IMR-90 (cell line): ENCODE results near the gene BRINP3. TPM values are rescaled to one million over a fixed set of nuclear protein-coding genes. Genes with fewer than 3 reads are reported as not detected.

ENCODE experiments used
- ATAC-seq: fragments of 200-7000 bp; cut with Tn5 transposase; 2 replicates; pipeline ENCODE4 v1.9.1; 2020; ENCODE audit warnings: low read depth, mild to moderate bottlenecking, moderate library complexity
- BruUV-seq: library from RNA; stranded (reverse); fragments of 400-500 nt; replicated peaks from 2 replicates; lab custom pipeline; 2021; lab: Mats Ljungman, UMichigan
- CTCF ChIA-PET: fragments of 300-600 bp; formaldehyde crosslinking; extraction: SDS; loops from one replicate; lab custom pipeline; 2021; ENCODE audit warnings: antibody characterized with exemption; lab: Yijun Ruan, JAX
- POLR2A ChIA-PET: fragments of 300-600 bp; sonication (Branson Sonifier 250); formaldehyde crosslinking; loops from one replicate; lab custom pipeline; 2022; ENCODE audit warnings: antibody characterized with exemption; ENCODE audit not compliant: unreplicated experiment; lab: Charles Lee
- DNase-seq: peaks from one replicate; pipeline ENCODE4 v3.0.0; 2013
- H2AFZ ChIP-seq: replicated peaks from 2 replicates; pipeline ENCODE3; 2013; ENCODE audit warnings: low read length, mild to moderate bottlenecking; ENCODE audit not compliant: poor library complexity
- H2AK5ac ChIP-seq: 2 replicates; pipeline ENCODE4 v1.6.1; 2013; ENCODE audit warnings: low read depth, low read length, inconsistent platforms
- H2AK9ac ChIP-seq: replicated peaks from 2 replicates; pipeline ENCODE3; 2013; ENCODE audit warnings: mild to moderate bottlenecking, low read depth, low read length, moderate library complexity; ENCODE audit not compliant: poor library complexity
- H2BK120ac ChIP-seq: 2 replicates; pipeline ENCODE4 v1.6.1; 2013; ENCODE audit warnings: low read depth, low read length, inconsistent platforms
- H2BK15ac ChIP-seq: 3 replicates; pipeline ENCODE4 v1.6.1; 2013; ENCODE audit warnings: low read depth, low read length, inconsistent platforms
- H2BK20ac ChIP-seq: 2 replicates; pipeline ENCODE4 v1.6.1; 2013; ENCODE audit warnings: low read depth, mild to moderate bottlenecking, inconsistent platforms, low read length, moderate library complexity
- H2BK5ac ChIP-seq: 2 replicates; pipeline ENCODE4 v1.6.1; 2013; ENCODE audit warnings: mild to moderate bottlenecking, low read depth, low read length, inconsistent platforms; ENCODE audit not compliant: poor library complexity, severe bottlenecking
- H3K14ac ChIP-seq: replicated peaks from 2 replicates; pipeline ENCODE4 v1.6.1; 2013; ENCODE audit warnings: low read depth, low read length, inconsistent platforms
- H3K18ac ChIP-seq: 2 replicates; pipeline ENCODE4 v1.6.1; 2013; ENCODE audit warnings: low read depth, low read length, control low read depth
- H3K23ac ChIP-seq: 2 replicates; pipeline ENCODE4 v1.6.1; 2013; ENCODE audit warnings: low read depth, low read length, inconsistent platforms
- H3K27ac ChIP-seq: 2 replicates; pipeline ENCODE4 v1.5.1; 2013; ENCODE audit warnings: mild to moderate bottlenecking, control low read depth, low read length; ENCODE audit not compliant: insufficient read depth
- H3K27me3 ChIP-seq: 2 replicates; pipeline ENCODE4 v1.6.1; 2013; ENCODE audit warnings: low read length; ENCODE audit not compliant: control insufficient read depth, insufficient read depth
- H3K36me3 ChIP-seq: 2 replicates; pipeline ENCODE4 v1.6.1; 2013; ENCODE audit warnings: low read length, mixed read lengths; ENCODE audit not compliant: control insufficient read depth, insufficient read depth
- H3K4ac ChIP-seq: 2 replicates; pipeline ENCODE4 v1.6.1; 2013; ENCODE audit warnings: low read depth, low read length, inconsistent platforms
- H3K4me1 ChIP-seq: 2 replicates; pipeline ENCODE4 v1.6.1; 2013; ENCODE audit warnings: low read length, mixed read lengths; ENCODE audit not compliant: control insufficient read depth, insufficient read depth
- H3K4me2 ChIP-seq: 2 replicates; pipeline ENCODE4 v1.6.1; 2013; ENCODE audit warnings: low read depth, mild to moderate bottlenecking, control low read depth, low read length, moderate library complexity
- H3K4me3 ChIP-seq: 2 replicates; pipeline ENCODE4 v1.5.1; 2013; ENCODE audit warnings: low read depth, mild to moderate bottlenecking, control low read depth, low read length, moderate library complexity; ENCODE audit not compliant: insufficient read depth
- H3K56ac ChIP-seq: 2 replicates; pipeline ENCODE4 v1.6.1; 2013; ENCODE audit warnings: low read length, inconsistent platforms; ENCODE audit not compliant: insufficient read depth; ENCODE audit errors: extremely low read depth
- H3K79me1 ChIP-seq, 2 experiments: 2 replicates each; pipeline ENCODE4 v1.6.1; 2013; ENCODE audit warnings: low read length in 2 of 2, inconsistent platforms in 1 of 2, low read depth in 1 of 2
- H3K9ac ChIP-seq: 2 replicates; pipeline ENCODE4 v1.6.1; 2013; ENCODE audit warnings: low read depth, low read length, control low read depth
- H3K9me1 ChIP-seq: 2 replicates; pipeline ENCODE4 v1.6.1; 2013; ENCODE audit warnings: low read length, inconsistent platforms; ENCODE audit not compliant: insufficient read depth
- H3K9me3 ChIP-seq: 2 replicates; pipeline ENCODE4 v1.6.1; 2013; ENCODE audit warnings: low read length; ENCODE audit not compliant: control insufficient read depth, insufficient read depth
- H4K20me1 ChIP-seq: 2 replicates; pipeline ENCODE4 v1.6.1; 2013; ENCODE audit warnings: low read length, inconsistent platforms; ENCODE audit not compliant: insufficient read depth
- H4K5ac ChIP-seq: 2 replicates; pipeline ENCODE4 v1.6.1; 2013; ENCODE audit warnings: mild to moderate bottlenecking, low read depth, low read length, control low read depth
- H4K8ac ChIP-seq, 2 experiments: 2 replicates each; pipeline ENCODE4 v1.6.1; 2013; ENCODE audit warnings: low read depth in 2 of 2, low read length in 2 of 2, control low read depth in 1 of 2, inconsistent platforms in 1 of 2
- H4K91ac ChIP-seq: 2 replicates; pipeline ENCODE4 v1.6.1; 2013; ENCODE audit warnings: low read depth, low read length, inconsistent platforms; ENCODE audit not compliant: insufficient read depth
- BHLHE40 ChIP-seq: fragments of 150-350 bp; IDR thresholded peaks from 2 replicates; pipeline ENCODE4 v1.6.1; 2016; ENCODE audit warnings: mild to moderate bottlenecking, low read depth, low read length
- CEBPB ChIP-seq: IDR thresholded peaks from 2 replicates; pipeline ENCODE4 v1.6.1; 2012; ENCODE audit warnings: low read depth, low read length, improper control_type of control experiment
- CHD1 ChIP-seq: IDR thresholded peaks from 2 replicates; pipeline ENCODE4 v1.6.1; 2012; ENCODE audit warnings: low read depth, low read length, improper control_type of control experiment
- CTCF ChIP-seq: conservative IDR thresholded peaks from 2 replicates; pipeline ENCODE4 v1.5.1; 2012; ENCODE audit warnings: mild to moderate bottlenecking, low read depth, low read length, improper control_type of control experiment
- ELK1 ChIP-seq: fragments of 150-350 bp; IDR thresholded peaks from 2 replicates; pipeline ENCODE4 v1.6.1; 2016; ENCODE audit warnings: low read depth, mild to moderate bottlenecking, low read length, moderate library complexity, borderline replicate concordance
- FOS ChIP-seq: fragments of 150-350 bp; IDR thresholded peaks from 2 replicates; pipeline ENCODE4 v1.6.1; 2016; ENCODE audit warnings: low read depth, low read length
- MAFK ChIP-seq: IDR thresholded peaks from 2 replicates; pipeline ENCODE4 v1.6.1; 2012; ENCODE audit warnings: low read depth, low read length, improper control_type of control experiment
- MAZ ChIP-seq: IDR thresholded peaks from 2 replicates; pipeline ENCODE4 v1.6.1; 2012; ENCODE audit warnings: low read depth, mild to moderate bottlenecking, low read length, improper control_type of control experiment, moderate library complexity, borderline replicate concordance
- MXI1 ChIP-seq: IDR thresholded peaks from 2 replicates; pipeline ENCODE4 v1.6.1; 2012; ENCODE audit warnings: low read depth, mild to moderate bottlenecking, low read length, moderate library complexity, borderline replicate concordance
- NFE2L2 ChIP-seq: fragments of 150-350 bp; IDR thresholded peaks from 2 replicates; pipeline ENCODE4 v1.6.1; 2016; ENCODE audit warnings: low read depth, mild to moderate bottlenecking, low read length
- POLR2A ChIP-seq: IDR thresholded peaks from 2 replicates; pipeline ENCODE4 v1.6.1; 2012; ENCODE audit warnings: mild to moderate bottlenecking, low read depth, low read length
- RAD21 ChIP-seq: IDR thresholded peaks from 2 replicates; pipeline ENCODE4 v1.6.1; 2012; ENCODE audit warnings: low read length, improper control_type of control experiment
- RCOR1 ChIP-seq: IDR thresholded peaks from 2 replicates; pipeline ENCODE4 v1.6.1; 2012; ENCODE audit warnings: mild to moderate bottlenecking, low read length, improper control_type of control experiment; ENCODE audit not compliant: insufficient replicate concordance
- RFX5 ChIP-seq: IDR thresholded peaks from 2 replicates; pipeline ENCODE4 v1.8.0; 2012; ENCODE audit warnings: low read depth, mild to moderate bottlenecking, low read length, moderate library complexity
- SMC3 ChIP-seq: fragments of 150-350 bp; IDR thresholded peaks from 2 replicates; pipeline ENCODE4 v1.6.1; 2016; ENCODE audit warnings: low read depth, mild to moderate bottlenecking, antibody characterized with exemption, low read length, moderate library complexity
- USF2 ChIP-seq: fragments of 150-350 bp; IDR thresholded peaks from 2 replicates; pipeline ENCODE4 v1.6.1; 2017; ENCODE audit warnings: mild to moderate bottlenecking, antibody characterized with exemption, low read length, low read depth
- WGBS, 2 experiments: methylation state at CpG; one replicate each; pipeline versions ENCODE4 v1.1.5 to v1.1.7; 2013; ENCODE audit warnings: missing lambda C conversion rate in 2 of 2; ENCODE audit not compliant: insufficient read length in 1 of 2; ENCODE audit errors: extremely low coverage in 2 of 2; 5-methylcytosine and 5-hydroxymethylcytosine counted together
- dilution Hi-C: fragments of 300-500 bp; cut with HindIII; formaldehyde crosslinking; loops from one replicate; pipeline ENCODE4 v1.14.3; 2018; ENCODE audit warnings: low sequenced_read_pairs; ENCODE audit not compliant: unreplicated experiment
- in situ Hi-C: fragments of 300-500 bp; cut with MboI; formaldehyde crosslinking; loops from 3 replicates; pipeline ENCODE4 v1.14.3; 2019; ENCODE audit warnings: low sequenced_read_pairs, inconsistent platforms, mixed read lengths
- intact Hi-C: fragments of 100-400 bp; cut with micrococcal nuclease; formaldehyde crosslinking; loops from 2 replicates; pipeline ENCODE4 v1.10.0; 2022
- polyA plus RNA-seq, 3 experiments: library from polyadenylated mRNA; depleted of rRNA; stranded (reverse); fragments of >200 nt; gene quantifications; 2 replicates each; pipeline ENCODE4 v1.2.3, GENCODE V29; 2012; ENCODE audit warnings: low replicate concordance in 1 of 3
- total RNA-seq: library from RNA; depleted of rRNA; stranded (reverse); fragments of >200 nt; gene quantifications from 2 replicates; pipeline ENCODE4 v1.2.3, GENCODE V29; 2012

The BRINP3 gene
- total and polyA plus RNA-seq, 2 of the 4 experiments (the other 2 are of a cell fraction) = 0.15 to 0.36 TPM

DNA sequence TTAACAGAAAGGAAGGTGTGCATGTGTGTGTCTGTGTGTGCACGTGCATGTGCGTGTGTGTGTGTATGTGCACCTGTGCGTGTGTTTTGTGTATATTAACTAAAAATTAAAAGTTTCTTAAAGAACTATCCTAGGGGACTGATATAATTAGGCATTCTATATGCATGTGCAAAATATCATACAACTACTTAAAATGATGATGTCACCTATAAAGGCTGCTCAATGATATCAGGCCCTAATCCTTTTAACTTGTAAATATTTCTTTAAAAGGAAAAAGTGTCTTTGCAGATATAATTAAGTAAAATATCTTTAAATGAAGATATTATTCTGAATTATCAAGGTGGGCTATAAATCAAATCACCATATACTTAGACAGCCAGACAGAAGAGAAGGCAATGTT, 64.5 kb downstream of the BRINP3 start:
- no TSS peak for BruUV-seq
- Histone ChIP-seq H3K4me3 (no peak overlapping the region), H3K79me1 (no peaks in the 10 kb centered on the region), H2BK20ac (no peak overlapping the region), H3K4me2 (no peak overlapping the region), H4K91ac (no peak overlapping the region), H2AFZ (no peak overlapping the region), H4K8ac (no peak overlapping the region), H3K9me1 (no peaks in the 10 kb centered on the region), H3K4ac (no peak overlapping the region), H2BK15ac (no peak overlapping the region), H2AK9ac (no peak overlapping the region), H4K20me1 (no peaks in the 10 kb centered on the region), H3K18ac (no peak overlapping the region), H3K36me3 (no peaks in the 10 kb centered on the region), H4K5ac (no peak overlapping the region), H3K56ac (no peak overlapping the region), H3K4me1 (no peaks in the 10 kb centered on the region), H3K27me3 (no peaks in the 10 kb centered on the region), H2BK5ac (no peak overlapping the region), H3K23ac (no peak overlapping the region), H3K27ac (no peak overlapping the region), H3K9ac (no peak overlapping the region), H2AK5ac (no peak overlapping the region), H2BK120ac (no peak overlapping the region), H3K14ac (no peak overlapping the region), H3K9me3 (no peaks in the 10 kb centered on the region)
- in situ Hi-C loops = no loop called here
- dilution Hi-C loops = no loop called here
- CTCF ChIA-PET = no interaction called here
- no CpG with 5 or more reads among the region's 3 CpGs for WGBS, 2 experiments
- intact Hi-C loops = no loop called here
- ATAC-seq (no peak), DNase-seq (no peak)
- TF ChIP-seq ELK1 = no peak
- TF ChIP-seq POLR2A = no peak
- no peak for TF ChIP-seq CHD1
- no peak for TF ChIP-seq RCOR1
- no peak for TF ChIP-seq MAZ
- no peak for TF ChIP-seq CEBPB
- no peak for TF ChIP-seq USF2
- TF ChIP-seq NFE2L2 = no peak
- no peak for TF ChIP-seq MAFK
- TF ChIP-seq RAD21 = no peak
- TF ChIP-seq FOS = no peak
- TF ChIP-seq SMC3 = no peak
- TF ChIP-seq MXI1 = no peak
- no peak for TF ChIP-seq CTCF
- no peak for TF ChIP-seq BHLHE40
- TF ChIP-seq RFX5 = no peak
- POLR2A ChIA-PET = no interaction called here
